Type B pancreatic cell (in vitro differentiated cells): Measurements from ENCODE around the gene MLN. TPM values are rescaled to one million over a fixed set of nuclear protein-coding genes. Genes with fewer than 3 reads are reported as not detected.

Experiments
- DNase-seq: peaks from one replicate; pipeline ENCODE4 v3.0.0; 2021; ENCODE audit warnings: mixed read lengths; ENCODE audit not compliant: unreplicated experiment; ENCODE audit errors: extremely low spot score
- H3K27ac Mint-ChIP-seq: 2 replicates; pipeline ENCODE4 v1.8.0; 2021; ENCODE audit warnings: mild to moderate bottlenecking, mixed read lengths
- H3K27me3 Mint-ChIP-seq: 2 replicates; pipeline ENCODE4 v1.8.0; 2021; ENCODE audit warnings: mixed read lengths
- H3K36me3 Mint-ChIP-seq: 2 replicates; pipeline ENCODE4 v1.8.0; 2021; ENCODE audit warnings: mixed read lengths
- H3K4me1 Mint-ChIP-seq: one replicate; pipeline ENCODE4 v1.8.0; 2021; ENCODE audit warnings: mixed read lengths; ENCODE audit not compliant: unreplicated experiment
- H3K4me3 Mint-ChIP-seq: 2 replicates; pipeline ENCODE4 v1.8.0; 2021; ENCODE audit warnings: mild to moderate bottlenecking, mixed read lengths
- H3K9me3 Mint-ChIP-seq: 2 replicates; pipeline ENCODE4 v1.8.0; 2021; ENCODE audit warnings: mixed read lengths
- total RNA-seq: library from RNA; stranded (reverse); gene quantifications from 2 replicates; pipeline ENCODE4 v1.2.1, GENCODE V29; 2021; ENCODE audit warnings: low replicate concordance
- TF ChIP-seq, protein P1 (sequence below): fragments of 200-600 bp; sonication (generic); conservative IDR thresholded peaks from 2 replicates; pipeline ENCODE4 v1.5.0; 2021; ENCODE audit warnings: antibody characterized with exemption, mild to moderate bottlenecking

The MLN gene
- total RNA-seq, 1 donor from 2014 or later, result 0.65 TPM

DNA sequence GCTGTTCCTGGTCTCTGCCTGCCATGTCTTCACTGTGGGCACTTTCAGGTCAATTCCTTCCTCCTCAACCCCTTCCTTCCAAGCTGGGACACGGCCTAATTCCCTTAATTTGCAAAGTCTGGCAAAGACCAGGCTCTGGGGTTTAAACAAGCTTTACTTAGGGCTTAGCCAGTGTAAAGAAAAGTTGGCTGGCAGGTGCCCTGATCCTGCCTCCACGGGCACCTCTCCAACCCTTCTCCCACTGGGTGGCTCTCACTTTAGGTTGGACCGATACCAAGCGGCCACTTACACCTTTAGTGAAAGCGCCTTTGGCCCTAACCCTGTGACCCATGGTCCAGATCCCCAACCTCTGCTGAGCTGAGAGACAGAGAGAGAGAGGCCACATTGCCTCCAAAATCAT is 13.7 kb upstream of the MLN start:
- no peaks in the 10 kb centered on the region for H3K9me3 Mint-ChIP-seq
- H3K27me3 Mint-ChIP-seq, result peaks cover 44% of the 10 kb centered on the region
- H3K27ac Mint-ChIP-seq, result no peak overlapping the region
- TF ChIP-seq, protein P1, sequence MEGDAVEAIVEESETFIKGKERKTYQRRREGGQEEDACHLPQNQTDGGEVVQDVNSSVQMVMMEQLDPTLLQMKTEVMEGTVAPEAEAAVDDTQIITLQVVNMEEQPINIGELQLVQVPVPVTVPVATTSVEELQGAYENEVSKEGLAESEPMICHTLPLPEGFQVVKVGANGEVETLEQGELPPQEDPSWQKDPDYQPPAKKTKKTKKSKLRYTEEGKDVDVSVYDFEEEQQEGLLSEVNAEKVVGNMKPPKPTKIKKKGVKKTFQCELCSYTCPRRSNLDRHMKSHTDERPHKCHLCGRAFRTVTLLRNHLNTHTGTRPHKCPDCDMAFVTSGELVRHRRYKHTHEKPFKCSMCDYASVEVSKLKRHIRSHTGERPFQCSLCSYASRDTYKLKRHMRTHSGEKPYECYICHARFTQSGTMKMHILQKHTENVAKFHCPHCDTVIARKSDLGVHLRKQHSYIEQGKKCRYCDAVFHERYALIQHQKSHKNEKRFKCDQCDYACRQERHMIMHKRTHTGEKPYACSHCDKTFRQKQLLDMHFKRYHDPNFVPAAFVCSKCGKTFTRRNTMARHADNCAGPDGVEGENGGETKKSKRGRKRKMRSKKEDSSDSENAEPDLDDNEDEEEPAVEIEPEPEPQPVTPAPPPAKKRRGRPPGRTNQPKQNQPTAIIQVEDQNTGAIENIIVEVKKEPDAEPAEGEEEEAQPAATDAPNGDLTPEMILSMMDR, result no peak
- DNase-seq, result no peak
- peaks cover 5% of the 10 kb centered on the region for H3K4me1 Mint-ChIP-seq
- H3K36me3 Mint-ChIP-seq, result no peaks in the 10 kb centered on the region
- H3K4me3 Mint-ChIP-seq, result no peak overlapping the region

- H3K4me1 Mint-ChIP-seq, result peaks cover 5% of the 10 kb centered on the region
- no peaks in the 10 kb centered on the region for H3K36me3 Mint-ChIP-seq
- no peak overlapping the region for H3K27ac Mint-ChIP-seq
- DNase-seq, result no peak
- peaks cover 48% of the 10 kb centered on the region for H3K27me3 Mint-ChIP-seq
- H3K4me3 Mint-ChIP-seq, result no peak overlapping the region
- TF ChIP-seq, protein P1, result no peak
- H3K9me3 Mint-ChIP-seq, result no peaks in the 10 kb centered on the region
These were observed 13.1 kb upstream of the MLN start for GRCh38 chr6:33816911-33817310.

DNA sequence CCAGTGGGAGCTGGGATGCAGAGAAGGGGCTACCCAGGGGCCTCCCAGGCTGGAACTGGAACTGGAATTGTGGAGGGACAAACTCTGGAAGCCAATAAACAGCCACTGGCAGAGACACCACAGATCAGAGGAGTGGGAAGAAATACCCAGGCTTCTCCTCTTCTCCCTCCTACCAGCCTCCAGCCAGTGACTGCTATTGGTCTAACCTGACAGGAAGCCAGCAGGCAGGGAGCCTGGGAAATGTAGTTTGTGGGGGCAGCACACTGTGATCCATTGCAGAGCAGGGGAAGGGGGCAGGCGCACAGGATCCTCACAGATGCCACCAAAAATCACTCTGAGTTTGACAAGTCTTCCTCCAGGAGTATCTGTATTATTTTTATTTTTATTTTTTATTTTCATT is 12.1 kb upstream of the MLN start:
- no peak for DNase-seq
- H3K27me3 Mint-ChIP-seq, result peaks cover 58% of the 10 kb centered on the region
- no peak overlapping the region for H3K4me3 Mint-ChIP-seq
- H3K4me1 Mint-ChIP-seq, result peaks cover 5% of the 10 kb centered on the region
- H3K9me3 Mint-ChIP-seq, result no peaks in the 10 kb centered on the region
- no peaks in the 10 kb centered on the region for H3K36me3 Mint-ChIP-seq
- no peak overlapping the region for H3K27ac Mint-ChIP-seq
- TF ChIP-seq, protein P1, result no peak

DNA sequence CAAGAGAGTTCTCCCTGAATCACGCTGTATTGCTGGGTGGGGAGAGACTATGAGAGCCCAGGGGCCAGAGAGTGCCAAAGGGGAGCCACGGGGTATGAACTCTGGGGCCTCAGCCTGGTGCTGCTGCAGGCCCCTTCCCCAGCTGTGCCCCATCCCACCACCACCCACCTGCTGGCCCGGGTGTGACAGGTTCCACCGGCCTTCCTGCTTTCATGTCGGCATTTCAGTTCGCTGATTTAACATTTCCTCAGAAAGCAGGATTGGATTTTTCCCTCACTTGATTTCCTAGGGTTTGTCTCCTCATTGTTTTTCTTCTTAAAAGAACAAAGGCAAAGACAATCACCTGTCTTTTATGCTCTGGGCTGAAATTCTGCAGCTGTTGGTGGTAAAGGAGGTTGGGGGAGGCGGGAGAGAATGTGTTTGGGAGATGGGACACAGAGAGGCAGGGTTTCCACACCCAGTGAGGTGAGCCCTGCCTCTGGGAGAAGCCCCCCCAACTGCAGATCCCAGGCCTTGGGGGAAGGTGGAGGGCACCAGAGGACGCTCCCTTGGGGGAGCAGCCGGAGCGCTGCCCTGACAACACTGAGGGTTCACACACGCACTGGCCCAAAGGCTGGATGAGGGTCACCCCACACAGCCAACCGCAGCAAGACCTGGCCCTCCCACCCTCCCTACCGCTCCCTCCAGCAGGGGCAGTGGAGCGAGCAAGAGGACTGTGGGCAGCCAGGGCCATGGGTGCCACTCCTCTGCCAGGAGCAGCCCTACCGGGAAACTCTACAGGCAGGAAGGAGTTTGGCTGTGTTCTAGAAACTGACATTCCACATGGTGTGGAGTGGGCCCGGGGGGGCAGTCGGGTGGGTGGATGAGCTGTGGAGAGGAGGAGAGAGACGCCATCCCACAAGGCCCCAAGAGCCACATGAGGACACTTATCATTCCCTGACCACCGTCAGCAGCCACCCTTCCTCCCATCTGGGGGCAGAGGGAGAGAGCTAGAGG is 10.5 kb upstream of the MLN start:
- TF ChIP-seq, protein P1, result no peak
- Mint-ChIP-seq H3K4me3 (no peak overlapping the region), H3K36me3 (no peaks in the 10 kb centered on the region), H3K4me1 (peaks cover 5% of the 10 kb centered on the region), H3K27me3 (peaks cover 64% of the 10 kb centered on the region), H3K9me3 (no peaks in the 10 kb centered on the region), H3K27ac (no peak overlapping the region)
- no peak for DNase-seq

GRCh38 chr6:33813246-33813904 is 9.6 kb upstream of the MLN start:
- no peak for DNase-seq
- Mint-ChIP-seq H3K27ac (no peak overlapping the region), H3K27me3 (peaks cover 67% of the 10 kb centered on the region), H3K4me3 (no peak overlapping the region), H3K9me3 (no peaks in the 10 kb centered on the region), H3K4me1 (peaks cover 5% of the 10 kb centered on the region), H3K36me3 (no peaks in the 10 kb centered on the region)
- TF ChIP-seq, protein P1, result no peak
